OCI-LY1 (cell line): ENCODE measurements around the gene LRMDA.

Experiments
- H2AFZ ChIP-seq: fragments of 200-600 bp; sonication (generic), shearing (Covaris generic); 2 replicates; pipeline ENCODE4 v1.6.0; 2014; ENCODE audit warnings: antibody characterized with exemption, mild to moderate bottlenecking, low read length
- H3F3A ChIP-seq: fragments of 200-600 bp; sonication (generic), shearing (Covaris generic); 2 replicates; pipeline ENCODE4 v1.6.0; 2014; ENCODE audit warnings: mild to moderate bottlenecking, antibody characterized with exemption, low read length, moderate library complexity; ENCODE audit not compliant: insufficient read depth
- H3K27ac ChIP-seq: fragments of 200-600 bp; sonication (generic); 2 replicates; pipeline ENCODE4 v1.5.1; 2014; ENCODE audit warnings: low read length, mixed run types, mild to moderate bottlenecking, low read depth; ENCODE audit not compliant: poor library complexity, severe bottlenecking
- H3K27me3 ChIP-seq: fragments of 200-600 bp; sonication (generic); 2 replicates; pipeline ENCODE4 v1.6.0; 2014; ENCODE audit warnings: antibody characterized with exemption, mild to moderate bottlenecking, low read length, moderate library complexity; ENCODE audit not compliant: insufficient read depth
- H3K36me3 ChIP-seq: fragments of 200-600 bp; sonication (generic); 2 replicates; pipeline ENCODE4 v1.6.1; 2014; ENCODE audit warnings: mild to moderate bottlenecking, antibody characterized with exemption, low read length, moderate library complexity, mixed read lengths; ENCODE audit not compliant: insufficient read depth
- H3K4me1 ChIP-seq: fragments of 200-600 bp; sonication (generic); 2 replicates; pipeline ENCODE4 v1.5.1; 2014; ENCODE audit warnings: mild to moderate bottlenecking, low read length, moderate library complexity; ENCODE audit not compliant: insufficient read depth, severe bottlenecking
- H3K4me2 ChIP-seq: fragments of 200-600 bp; sonication (generic), shearing (Covaris generic); 2 replicates; pipeline ENCODE4 v1.6.1; 2014; ENCODE audit warnings: low read length
- H3K4me3 ChIP-seq: fragments of 200-600 bp; sonication (generic); 2 replicates; pipeline ENCODE4 v1.5.1; 2014; ENCODE audit warnings: low read length, low read depth, mild to moderate bottlenecking, mixed read lengths; ENCODE audit not compliant: poor library complexity, severe bottlenecking
- H3K79me2 ChIP-seq: fragments of 200-600 bp; shearing (Covaris generic); 2 replicates; pipeline ENCODE4 v1.6.1; 2016; ENCODE audit warnings: mixed run types, low read length, mixed read lengths; ENCODE audit not compliant: insufficient read depth
- H3K9ac ChIP-seq: fragments of 200-600 bp; sonication (generic), shearing (Covaris generic); 2 replicates; pipeline ENCODE4 v1.6.1; 2014; ENCODE audit warnings: mild to moderate bottlenecking, low read length, mixed read lengths
- H3K9me2 ChIP-seq: fragments of 200-600 bp; sonication (generic), shearing (Covaris generic); 2 replicates; pipeline ENCODE4 v1.6.1; 2014; ENCODE audit warnings: low read depth, mild to moderate bottlenecking, low read length, mixed read lengths
- H3K9me3 ChIP-seq: fragments of 200-600 bp; shearing (Covaris generic); 2 replicates; pipeline ENCODE4 v1.6.1; 2014; ENCODE audit warnings: low read length, mixed read lengths
- H4K20me1 ChIP-seq: fragments of 200-600 bp; sonication (generic), shearing (Covaris generic); 2 replicates; pipeline ENCODE4 v1.6.0; 2016; ENCODE audit warnings: mild to moderate bottlenecking, low read length; ENCODE audit not compliant: insufficient read depth
- CTCF ChIP-seq: fragments of 200-600 bp; sonication (generic), shearing (Covaris generic); IDR thresholded peaks from 2 replicates; pipeline ENCODE4 v1.5.1; 2017; ENCODE audit warnings: mild to moderate bottlenecking, antibody characterized with exemption, low read length, moderate library complexity, mixed read lengths
- EZH2 ChIP-seq: fragments of 200-600 bp; sonication (generic), shearing (Covaris generic); IDR thresholded peaks from 2 replicates; pipeline ENCODE4 v1.8.0; 2017; ENCODE audit warnings: borderline replicate concordance, mixed run types, mild to moderate bottlenecking, antibody characterized with exemption, low read length, moderate library complexity, mixed read lengths

The LRMDA gene

DNA sequence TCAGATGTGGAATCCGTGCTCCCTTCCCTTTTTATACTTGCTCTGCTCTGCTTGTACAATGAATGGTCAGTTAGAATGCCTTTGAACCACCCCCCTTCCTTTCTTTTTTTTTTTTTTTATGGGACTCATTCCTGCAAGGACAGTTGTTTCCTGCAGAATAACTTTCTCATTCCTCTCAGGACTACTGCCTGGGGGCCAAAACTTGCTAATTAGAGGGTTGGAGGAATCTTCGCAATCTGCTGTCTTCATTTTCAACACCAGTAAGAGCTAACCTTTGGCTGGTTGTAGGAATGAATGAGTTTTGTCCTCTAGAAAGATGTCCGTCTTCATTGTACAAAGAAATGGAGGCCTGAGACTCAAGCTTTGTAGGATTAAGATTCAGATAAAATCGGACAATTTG is 868.1 kb downstream of the LRMDA start:
- no peaks in the 10 kb centered on the region for H3K9me2 ChIP-seq
- H3K4me1 ChIP-seq = no peaks in the 10 kb centered on the region
- H2AFZ ChIP-seq = no peak overlapping the region
- H3K9me3 ChIP-seq = no peaks in the 10 kb centered on the region
- no peak overlapping the region for H3K27ac ChIP-seq
- H3K79me2 ChIP-seq = no peaks in the 10 kb centered on the region
- no peak overlapping the region for H3K4me3 ChIP-seq
- no peak overlapping the region for H3K4me2 ChIP-seq
- no peaks in the 10 kb centered on the region for H3F3A ChIP-seq
- H3K36me3 ChIP-seq = no peaks in the 10 kb centered on the region
- no peaks in the 10 kb centered on the region for H3K27me3 ChIP-seq
- H3K9ac ChIP-seq = no peak overlapping the region
- H4K20me1 ChIP-seq = no peaks in the 10 kb centered on the region
- no peak for TF ChIP-seq EZH2
- TF ChIP-seq CTCF = no peak

GRCh38 chr10:76301211-76301610 is 869.8 kb downstream of the LRMDA start:
- no peak overlapping the region for H3K4me3 ChIP-seq
- H3F3A ChIP-seq = no peaks in the 10 kb centered on the region
- H3K27me3 ChIP-seq = no peaks in the 10 kb centered on the region
- no peak overlapping the region for H3K9ac ChIP-seq
- H3K4me1 ChIP-seq = no peaks in the 10 kb centered on the region
- H3K4me2 ChIP-seq = no peak overlapping the region
- no peaks in the 10 kb centered on the region for H3K79me2 ChIP-seq
- no peaks in the 10 kb centered on the region for H4K20me1 ChIP-seq
- H3K9me2 ChIP-seq = no peaks in the 10 kb centered on the region
- no peaks in the 10 kb centered on the region for H3K9me3 ChIP-seq
- no peak overlapping the region for H3K27ac ChIP-seq
- H3K36me3 ChIP-seq = no peaks in the 10 kb centered on the region
- no peak for TF ChIP-seq CTCF
- TF ChIP-seq EZH2 = no peak
- no peak overlapping the region for H2AFZ ChIP-seq

GRCh38 chr10:76301950-76302349 is 870.5 kb downstream of the LRMDA start:
- TF ChIP-seq CTCF = no peak
- no peak for TF ChIP-seq EZH2

More at GRCh38 chr10:76301950-76302349, 870.5 kb downstream of the LRMDA start:
- Histone ChIP-seq H3K4me2 (no peak overlapping the region), H3K9me2 (no peaks in the 10 kb centered on the region), H3K27me3 (no peaks in the 10 kb centered on the region), H4K20me1 (no peaks in the 10 kb centered on the region), H3K79me2 (no peaks in the 10 kb centered on the region), H3F3A (no peaks in the 10 kb centered on the region), H3K27ac (no peak overlapping the region), H3K4me1 (no peaks in the 10 kb centered on the region), H2AFZ (no peak overlapping the region), H3K9ac (no peak overlapping the region), H3K9me3 (no peaks in the 10 kb centered on the region), H3K4me3 (no peak overlapping the region), H3K36me3 (no peaks in the 10 kb centered on the region)
